UCSD-AML1 (cell line): ENCODE results near the gene SYT15B.
"Not testable (repeated sequence)": the region's sequence is repeated elsewhere in the genome, so short reads cannot be mapped to it uniquely, and the experiment has no call there.

Experiments
- DNase-seq: peaks from one replicate; lab custom pipeline; 2025; ENCODE audit not compliant: unreplicated experiment; lab: John Stamatoyannopoulos, UW

Gene SYT15B

DNA sequence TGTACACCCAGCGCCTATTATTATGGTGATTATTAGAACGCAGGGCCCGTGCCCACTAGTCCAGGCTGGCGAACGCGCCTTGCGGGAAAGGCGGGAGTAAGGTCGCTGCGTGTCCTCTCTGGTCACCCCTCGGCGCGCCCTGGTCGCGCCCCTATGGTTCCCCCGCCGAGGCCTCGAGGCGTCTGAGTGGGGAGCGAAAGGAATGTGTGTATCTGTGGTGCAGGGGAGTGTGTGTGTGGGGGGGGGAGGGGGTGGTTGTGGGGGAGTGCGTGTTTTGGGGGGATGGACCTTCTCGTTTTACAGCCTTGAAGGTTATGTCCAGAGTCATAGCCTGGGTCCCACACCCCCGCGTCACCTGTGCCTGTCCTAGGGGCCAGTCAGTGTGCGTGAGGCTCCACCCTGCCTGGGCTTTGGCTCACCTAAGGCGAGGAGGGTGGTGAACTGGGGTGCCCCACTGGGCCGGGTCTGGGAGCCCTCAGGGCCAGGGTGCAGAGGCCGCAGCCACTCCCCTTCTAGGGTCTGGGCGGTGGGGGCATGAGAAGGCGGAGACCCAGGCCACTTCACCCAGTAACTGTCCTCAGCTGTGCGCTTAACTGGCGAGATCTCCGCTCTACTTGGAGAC lies at the start of gene SYT15B:
Gene SYT15B, minus strand, starts transcription at position 39 of the 622 bp plus-strand sequence. CDS start 952 bp downstream, outside the sequence.
- not testable (repeated sequence) for DNase-seq

DNA sequence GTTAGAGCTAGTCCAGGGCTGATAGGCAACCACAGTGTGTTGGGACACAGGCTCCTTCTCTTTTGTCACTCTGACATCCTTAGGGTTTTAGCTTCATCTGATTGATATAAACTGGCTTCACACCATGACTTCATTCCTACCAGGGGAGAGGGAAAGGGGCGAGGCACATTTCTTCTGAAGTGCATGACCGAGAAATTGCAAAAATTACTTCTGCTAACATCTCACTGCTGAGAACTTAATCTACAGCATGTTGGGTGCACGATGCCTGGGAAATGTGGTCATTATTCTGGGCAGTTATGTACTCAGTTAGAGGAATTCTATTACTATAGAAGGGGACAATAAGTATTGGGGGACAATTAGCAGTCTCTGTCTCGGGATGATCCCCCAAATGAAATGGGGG lies 16.2 kb upstream of the SYT15B start:
- DNase-seq = not testable (repeated sequence)

DNA sequence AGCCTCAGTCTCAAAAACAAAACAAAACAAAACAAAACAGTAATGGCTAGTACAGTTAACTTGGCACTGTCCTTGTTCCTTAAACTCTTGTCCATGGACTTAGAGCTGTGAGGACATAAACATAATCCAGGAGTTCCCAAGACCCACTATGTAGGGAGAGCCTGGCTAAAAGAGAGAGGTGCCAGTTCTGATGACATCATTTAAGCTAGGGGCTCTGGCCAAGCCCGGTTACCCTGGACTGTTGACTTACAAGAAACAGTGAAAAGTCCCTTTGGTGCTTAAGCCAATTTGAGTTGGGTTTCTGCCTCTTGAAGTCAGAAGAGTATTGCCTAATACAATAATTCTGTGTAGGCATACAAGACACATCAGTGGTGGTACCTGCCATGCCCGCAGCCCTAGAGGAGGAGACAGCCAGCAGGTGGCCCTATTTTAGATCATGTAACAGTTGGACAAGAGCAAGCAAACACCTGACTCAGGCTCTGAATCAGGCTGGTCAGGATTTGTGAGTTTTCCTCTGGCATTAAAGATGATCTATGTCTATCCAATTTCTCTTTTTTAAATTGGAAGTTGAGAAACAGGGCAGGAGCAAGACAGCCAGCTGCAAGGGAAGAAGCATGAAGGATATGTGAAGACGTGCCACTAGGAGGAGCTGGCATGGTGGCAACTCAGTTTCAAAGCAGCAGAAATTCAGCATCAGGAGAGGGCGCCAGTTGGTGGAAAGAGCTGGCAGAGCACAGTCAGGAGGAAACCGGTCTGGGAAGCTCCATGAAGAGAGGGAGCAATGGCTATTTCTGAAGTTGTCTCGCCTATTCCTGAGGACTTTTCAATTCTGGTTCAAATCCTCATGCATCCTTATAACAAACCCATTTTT lies 12.2 kb upstream of the SYT15B start:
- DNase-seq = peak; percentile 30

DNA sequence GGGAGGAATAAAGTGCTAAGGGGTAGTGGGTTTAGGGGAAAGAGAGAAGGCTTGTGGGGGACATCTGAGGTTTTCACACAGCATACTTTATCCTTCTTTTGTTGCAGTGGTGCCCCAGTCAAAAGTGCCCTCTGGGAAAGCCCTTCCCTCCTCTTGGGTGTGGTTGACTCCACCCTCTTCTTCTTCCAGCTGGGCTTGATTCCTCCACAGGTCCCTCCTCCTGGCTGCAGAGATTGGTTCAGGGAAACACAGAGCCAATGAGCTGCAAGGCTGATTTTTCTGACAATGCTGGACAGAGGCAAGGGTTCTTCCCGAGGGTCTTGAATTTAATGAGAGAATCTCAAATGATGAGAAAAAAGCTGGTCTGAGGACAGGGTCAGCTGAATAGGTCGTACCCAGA lies 7.4 kb upstream of the SYT15B start:
- not testable (repeated sequence) for DNase-seq

DNA sequence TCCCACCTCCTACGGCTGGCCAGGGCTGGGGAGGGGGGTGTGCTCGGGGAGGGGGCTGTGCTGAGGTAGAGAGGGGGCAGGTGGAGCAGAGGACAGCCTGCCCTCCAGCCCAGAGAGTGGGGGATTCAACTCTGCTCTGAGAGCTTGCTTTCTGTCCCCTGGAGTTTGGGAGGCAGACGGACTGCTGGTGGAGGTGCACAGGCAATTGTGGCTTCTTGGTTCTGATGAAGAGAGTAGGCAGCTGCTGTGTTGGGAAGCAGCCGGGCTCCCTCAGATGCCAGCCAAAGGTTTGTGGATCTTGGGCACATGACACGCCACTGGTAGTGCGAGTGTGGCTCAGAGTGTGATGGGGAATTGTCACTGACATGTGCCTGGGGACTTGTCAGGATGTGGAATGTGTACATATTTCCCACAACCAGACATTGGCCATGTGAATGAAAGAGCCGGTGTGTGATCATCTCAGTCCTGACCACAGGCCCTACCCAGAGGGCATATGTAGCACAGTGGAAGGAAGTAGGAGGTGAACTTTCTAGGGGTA lies 5.3 kb upstream of the SYT15B start:
- not testable (repeated sequence) for DNase-seq

DNA sequence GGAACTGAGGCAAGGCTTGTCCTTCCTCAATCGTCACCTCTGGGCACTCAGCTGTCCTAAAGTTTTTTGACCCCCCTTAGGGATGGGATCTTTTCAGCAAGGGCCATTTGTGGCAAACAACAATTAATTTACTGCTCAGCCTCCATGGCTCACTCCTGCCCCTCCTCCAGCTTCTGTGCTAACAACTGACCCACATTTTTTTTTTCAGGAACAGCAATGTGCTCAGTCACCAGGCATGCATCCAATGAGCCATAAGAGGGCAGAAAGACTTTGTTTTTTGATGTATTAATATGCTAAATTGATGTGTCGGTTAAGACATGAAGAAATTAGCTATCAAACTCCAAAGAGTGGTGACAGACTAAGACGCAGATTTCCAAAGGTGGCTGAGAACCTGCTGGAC lies 4.7 kb upstream of the SYT15B start:
- DNase-seq = not testable (repeated sequence)

DNA sequence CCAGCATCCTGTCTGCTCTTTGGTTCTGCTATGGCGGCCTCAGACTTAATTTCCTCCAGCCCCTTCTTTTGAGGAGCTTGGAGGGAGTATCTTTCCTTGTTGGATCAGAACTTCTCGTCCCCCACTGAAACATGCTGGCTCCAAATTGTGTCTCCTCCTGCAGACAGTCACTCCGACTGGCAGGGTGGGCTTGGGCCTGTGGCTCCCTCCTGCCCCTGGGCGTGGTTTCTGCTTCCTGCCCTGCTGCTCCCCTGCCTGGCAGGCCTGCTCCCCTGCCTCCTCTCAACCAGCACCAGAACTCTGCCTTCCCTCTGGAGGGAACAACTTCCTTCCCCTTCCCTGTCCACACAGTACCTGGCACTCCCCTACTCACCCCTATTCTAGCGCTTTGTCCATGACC lies 3.8 kb upstream of the SYT15B start:
- DNase-seq = not testable (repeated sequence)

DNA sequence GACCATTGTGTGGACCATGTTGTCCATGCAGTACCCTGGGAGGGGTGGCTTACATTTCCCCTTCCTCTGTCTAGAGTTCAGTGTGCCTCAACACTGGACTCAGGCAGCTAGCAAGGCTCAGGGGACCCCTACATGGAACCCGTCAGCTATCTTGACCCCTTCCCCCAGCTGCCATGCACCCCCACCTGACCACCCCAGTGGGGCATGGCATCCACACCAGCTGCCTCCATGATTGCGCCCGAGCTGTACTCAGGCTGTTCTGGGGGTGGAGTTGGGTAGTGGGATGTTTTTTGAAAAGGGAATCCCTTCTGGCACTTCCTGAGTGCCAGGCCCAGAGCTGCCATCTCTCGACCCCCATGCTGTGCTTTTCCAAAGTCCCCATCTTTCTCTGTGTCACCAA lies 1.8 kb upstream of the SYT15B start:
- not testable (repeated sequence) for DNase-seq

DNA sequence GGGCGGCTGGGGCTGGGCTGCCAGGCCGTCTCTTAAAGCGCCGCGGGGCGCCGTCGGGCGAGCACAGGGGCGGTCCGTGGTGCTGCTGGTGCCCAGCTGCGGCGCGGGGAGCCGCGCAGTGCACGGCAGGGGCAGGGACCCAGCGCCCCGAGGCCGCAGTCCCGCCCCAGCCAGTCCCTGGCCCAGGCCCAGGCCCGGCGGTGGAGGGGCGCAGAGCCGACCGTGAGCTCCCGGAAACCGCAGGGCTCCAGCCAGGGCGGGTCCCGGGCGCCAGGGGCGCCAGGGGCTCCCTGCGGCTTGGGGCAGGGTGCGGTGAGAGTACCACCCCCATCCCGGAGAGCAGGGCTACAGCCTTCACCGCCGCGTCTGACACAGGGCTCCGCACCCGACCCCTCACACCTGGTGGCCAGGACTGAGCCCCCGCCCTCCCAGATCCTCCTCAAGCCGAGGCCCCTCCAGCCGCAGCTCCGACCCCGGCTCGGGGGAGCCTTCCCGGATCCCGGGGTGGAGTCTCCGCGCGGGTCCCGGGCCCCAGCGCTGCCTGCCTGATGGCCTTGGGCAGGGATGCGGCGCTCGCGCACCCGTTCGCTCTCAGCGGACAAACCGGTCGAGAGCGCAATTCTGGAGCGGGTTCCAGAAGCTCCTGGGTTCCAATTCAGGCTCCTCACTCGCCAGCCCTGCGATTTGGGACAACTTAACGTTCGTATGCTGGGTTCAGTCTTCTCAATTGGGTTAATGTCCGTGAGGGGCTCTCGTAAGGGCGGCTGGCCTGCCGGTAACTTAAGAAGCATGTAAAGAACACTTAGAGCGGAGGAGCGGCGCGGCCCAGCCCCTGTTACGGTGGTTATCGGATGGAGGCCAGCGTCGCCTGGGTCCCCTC lies 478 bp downstream of the SYT15B start:
- not testable (repeated sequence) for DNase-seq

DNA sequence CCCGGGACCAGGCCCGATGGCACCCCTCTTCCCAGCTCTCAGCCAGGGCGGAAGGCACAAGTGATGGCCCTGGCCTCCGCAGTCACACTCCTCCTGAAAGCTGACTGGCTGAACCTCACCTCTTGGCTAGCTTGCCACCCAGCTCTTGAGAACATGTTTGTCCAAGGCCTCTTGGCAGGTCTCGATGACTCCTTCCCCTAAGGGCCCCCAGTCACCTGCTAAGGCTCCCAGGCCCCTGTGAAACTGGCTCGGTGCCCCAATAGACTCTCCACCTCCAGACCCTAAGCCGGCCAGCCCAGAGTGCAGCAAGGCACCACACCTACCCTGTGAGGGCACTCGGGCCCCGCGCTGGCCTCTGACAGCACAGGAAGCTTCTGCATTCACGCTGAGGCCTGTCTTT lies 4.5 kb downstream of the SYT15B start:
- DNase-seq = not testable (repeated sequence)

DNA sequence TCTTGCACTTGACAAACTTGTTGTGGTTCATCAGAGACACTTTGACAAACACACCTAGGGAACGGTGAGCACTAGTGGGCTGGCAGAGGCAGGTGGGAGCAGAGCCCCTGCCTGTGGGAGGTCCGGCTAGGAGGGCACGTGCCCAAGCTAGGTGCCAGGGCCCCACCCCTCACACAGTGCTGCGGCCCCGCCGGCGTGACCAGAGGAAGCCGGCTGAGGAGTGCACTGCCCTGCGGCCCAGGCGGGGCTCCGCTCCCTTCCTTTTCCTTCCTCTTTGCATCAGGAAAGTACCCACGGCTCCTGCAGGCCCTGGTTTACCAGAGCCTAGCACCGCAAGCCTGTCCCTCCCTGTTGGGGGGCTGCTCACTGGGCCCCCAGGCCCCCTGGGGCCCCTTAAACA lies 7.2 kb downstream of the SYT15B start:
- not testable (repeated sequence) for DNase-seq

DNA sequence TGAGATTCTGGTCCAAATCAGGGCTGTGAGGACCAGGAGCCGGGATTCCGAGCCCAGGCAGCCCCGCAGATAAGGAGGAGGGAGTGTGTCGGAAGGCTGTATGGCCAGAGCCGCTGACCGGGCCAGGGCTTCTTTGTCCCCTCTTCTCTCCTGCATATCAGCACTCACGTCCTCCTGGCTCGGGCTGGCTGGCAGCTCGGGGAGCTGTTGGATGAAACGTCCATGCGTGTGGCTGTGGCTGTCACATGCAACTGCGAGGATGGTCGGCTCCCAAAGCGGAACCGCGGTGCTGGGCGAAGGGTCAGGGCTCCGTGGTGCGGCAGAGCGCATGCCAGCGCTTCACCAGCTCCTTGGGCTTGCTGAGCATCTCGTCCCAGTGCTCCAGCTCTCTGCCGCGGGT lies 9.5 kb downstream of the SYT15B start:
- DNase-seq = not testable (repeated sequence)

DNA sequence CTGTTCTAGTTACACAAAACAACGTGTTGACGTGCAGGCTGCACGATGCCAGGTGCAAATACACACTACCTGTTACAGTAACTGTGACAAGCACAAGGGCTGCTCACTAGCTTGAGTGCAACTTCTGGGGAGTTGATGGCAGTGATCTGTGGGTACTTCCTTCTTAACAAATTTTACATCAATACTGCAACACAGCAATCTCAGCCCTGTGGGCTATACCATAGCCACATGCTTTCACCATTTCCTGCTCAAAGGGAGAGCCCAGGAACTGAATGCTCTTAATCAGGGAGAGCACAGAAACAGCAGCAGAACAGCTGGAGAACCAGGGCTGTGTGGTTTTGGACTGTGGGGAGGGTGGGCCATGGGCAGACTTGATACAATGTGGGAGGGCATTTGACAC lies 10.2 kb downstream of the SYT15B start:
- not testable (repeated sequence) for DNase-seq

DNA sequence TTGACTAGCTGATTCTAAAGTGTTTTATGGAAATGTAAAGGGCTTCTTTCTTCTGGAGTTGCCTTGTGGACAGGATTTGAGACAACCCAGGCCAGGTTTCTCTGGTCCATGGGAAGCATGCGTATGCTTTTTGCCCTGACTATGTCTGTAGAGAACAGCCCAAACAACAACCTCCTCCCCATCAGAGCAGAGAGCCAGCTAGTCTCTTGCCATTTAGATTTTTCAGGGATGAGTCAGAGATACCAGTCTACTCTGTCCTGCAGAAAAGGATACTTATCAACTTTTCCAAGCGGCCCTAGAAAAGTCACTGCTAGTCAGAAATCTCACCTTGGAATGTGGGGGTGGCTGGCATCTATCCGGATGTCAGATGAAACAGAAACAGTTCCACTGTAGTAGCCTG lies 11.6 kb downstream of the SYT15B start:
- not testable (repeated sequence) for DNase-seq

DNA sequence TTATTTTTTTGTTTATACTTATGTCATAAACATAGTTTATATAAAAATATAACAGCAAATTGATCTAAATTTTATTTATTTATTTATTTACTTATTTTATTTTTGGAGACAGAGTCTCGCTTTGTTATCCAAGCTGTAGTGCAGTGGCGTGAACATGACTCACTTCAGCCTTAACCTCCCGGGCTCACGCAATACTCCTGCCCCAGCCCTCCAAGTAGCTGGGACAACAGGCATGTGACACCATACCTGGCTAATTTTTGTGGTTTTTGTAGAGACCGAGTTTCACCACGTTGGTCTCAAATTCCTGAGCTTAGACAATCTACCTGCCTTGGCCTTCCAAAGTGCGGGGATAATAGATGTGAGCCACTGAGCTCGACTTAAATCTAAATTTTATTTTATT lies 13.0 kb downstream of the SYT15B start:
- DNase-seq = not testable (repeated sequence)

DNA sequence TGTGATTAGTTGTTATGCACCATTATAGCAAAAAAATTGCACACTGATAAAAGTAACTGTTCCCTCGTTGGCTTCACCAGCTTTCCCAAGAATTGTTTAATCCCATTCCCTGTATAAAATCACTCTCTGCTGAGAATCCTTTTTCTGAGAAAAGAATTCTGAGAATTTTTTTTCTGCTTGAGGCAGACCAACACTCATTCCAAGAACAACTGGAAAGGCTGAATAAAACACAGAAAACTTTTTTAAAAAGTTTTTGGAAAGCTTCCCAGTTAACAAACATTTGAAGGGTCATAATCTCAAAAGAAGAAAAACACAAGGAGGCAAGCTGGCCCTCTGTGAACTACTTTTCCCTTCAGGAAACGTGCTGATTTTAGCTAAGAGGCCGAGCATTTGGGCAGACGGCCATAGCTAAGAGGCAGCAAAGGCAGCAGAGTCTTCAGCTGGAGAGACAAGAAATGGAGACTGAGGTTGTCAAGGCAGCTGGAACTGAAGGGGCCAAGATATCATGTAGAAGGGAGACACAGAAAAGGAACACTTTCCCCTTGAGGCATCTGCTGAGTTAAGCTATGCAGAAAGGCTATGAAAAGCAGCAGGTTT lies 16.5 kb downstream of the SYT15B start:
- DNase-seq = not testable (repeated sequence)

DNA sequence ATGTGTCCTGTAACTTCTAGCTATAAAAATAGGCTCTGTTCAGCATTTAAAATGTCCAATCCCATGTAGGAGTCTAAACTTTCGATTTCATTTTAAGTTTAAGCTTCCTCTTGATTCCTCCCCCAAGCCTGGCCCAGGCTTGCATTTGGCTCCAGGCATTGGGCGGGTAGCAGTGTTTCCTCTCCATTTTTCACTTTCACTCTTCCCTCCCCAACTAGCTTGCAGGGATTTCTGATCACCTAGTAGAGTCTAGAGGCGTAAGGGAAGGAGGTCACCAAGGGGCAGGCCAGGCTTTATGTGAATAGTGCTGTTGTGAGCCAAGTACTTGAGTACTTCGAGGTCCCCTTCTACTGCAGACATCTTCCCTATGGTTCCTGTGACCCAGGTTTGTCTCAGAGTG lies 18.5 kb downstream of the SYT15B start:
- DNase-seq = not testable (repeated sequence)

DNA sequence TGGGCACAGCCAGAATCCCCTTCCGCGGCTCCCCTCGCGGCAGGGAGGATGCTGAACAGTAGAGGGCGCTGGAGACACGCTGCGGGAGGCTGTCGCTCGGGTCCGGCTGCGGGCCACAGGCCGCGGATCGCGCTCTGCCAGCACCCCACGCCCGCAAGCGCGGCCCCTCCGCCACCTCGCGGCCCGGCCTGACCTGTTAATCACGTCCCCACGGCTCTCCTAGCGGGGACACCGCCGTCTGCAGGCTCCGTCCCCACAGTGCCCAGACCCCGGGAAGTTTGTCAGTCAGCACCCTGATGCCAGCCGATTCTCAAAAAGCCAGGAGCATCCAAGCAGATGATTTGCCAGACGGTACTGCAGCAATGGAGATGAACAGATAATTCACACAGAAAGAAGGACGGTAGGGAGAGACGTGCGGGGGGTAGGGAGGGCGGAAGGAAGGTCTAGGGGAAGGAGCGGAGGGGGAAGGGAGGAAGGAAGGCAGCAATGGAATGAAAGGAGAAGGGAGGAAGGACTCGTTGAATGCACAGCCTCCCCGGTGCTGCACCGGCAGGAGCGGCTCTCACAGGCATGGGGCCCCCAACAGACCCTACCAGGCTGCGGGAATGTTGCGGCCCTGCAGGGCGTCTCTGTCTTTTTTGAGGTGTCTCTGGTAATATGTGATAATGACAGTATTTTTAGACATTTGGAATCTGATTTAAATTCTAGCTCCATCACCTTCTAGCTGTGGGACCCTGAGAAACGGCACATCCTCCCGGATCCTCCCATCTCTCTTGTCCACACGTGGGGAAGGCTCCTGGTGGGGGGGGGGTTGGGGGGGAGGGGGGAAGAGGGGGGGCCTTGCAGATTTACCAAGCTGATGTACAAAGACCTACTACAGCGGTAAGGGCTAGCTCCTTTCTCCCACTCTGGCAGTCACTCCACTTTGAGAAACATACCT lies 19.5 kb downstream of the SYT15B start:
- DNase-seq = not testable (repeated sequence)

DNA sequence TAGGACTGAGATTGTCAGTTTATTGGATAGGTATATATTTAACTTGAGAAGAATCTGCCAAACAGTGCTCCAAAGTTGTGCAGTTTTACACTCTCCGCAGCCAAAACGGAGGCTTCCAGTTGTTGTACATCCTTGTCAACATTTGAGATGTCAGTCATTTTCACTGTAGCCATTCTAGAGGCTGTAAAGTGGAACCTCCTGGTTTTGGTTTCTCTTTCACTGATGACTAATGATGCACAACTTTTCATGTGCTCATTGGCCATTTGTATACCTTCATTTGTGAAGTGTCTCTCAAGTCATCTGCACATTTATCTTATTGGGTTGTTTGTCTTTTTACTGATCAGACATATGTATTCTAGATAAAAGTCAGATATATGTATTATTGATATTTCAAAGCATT lies 22.5 kb downstream of the SYT15B start:
- DNase-seq = not testable (repeated sequence)
